ENCODE results near the gene CDC20B. TPM values are rescaled to one million over a fixed set of nuclear protein-coding genes. Genes with fewer than 3 reads are reported as not detected.
"Not testable (repeated sequence)": the region's sequence is repeated elsewhere in the genome, so short reads cannot be mapped to it uniquely, and the experiment has no call there.

The CDC20B gene
- total RNA-seq, 1 donor from 2014 or later: 0.34 TPM

- no peak overlapping the region for H3K27ac Mint-ChIP-seq (ENCODE audit: unreplicated experiment)
- H3K4me3 Mint-ChIP-seq (ENCODE audit: unreplicated experiment): no peak overlapping the region
- no peaks in the 10 kb centered on the region for H3K4me1 Mint-ChIP-seq (ENCODE audit: low read depth, unreplicated experiment)
- no peak for DNase-seq
- H3K9me3 Mint-ChIP-seq (ENCODE audit: unreplicated experiment): no peaks in the 10 kb centered on the region
- peaks cover 3% of the 10 kb centered on the region for H3K27me3 Mint-ChIP-seq (ENCODE audit: unreplicated experiment)
- TF ChIP-seq, protein P1, sequence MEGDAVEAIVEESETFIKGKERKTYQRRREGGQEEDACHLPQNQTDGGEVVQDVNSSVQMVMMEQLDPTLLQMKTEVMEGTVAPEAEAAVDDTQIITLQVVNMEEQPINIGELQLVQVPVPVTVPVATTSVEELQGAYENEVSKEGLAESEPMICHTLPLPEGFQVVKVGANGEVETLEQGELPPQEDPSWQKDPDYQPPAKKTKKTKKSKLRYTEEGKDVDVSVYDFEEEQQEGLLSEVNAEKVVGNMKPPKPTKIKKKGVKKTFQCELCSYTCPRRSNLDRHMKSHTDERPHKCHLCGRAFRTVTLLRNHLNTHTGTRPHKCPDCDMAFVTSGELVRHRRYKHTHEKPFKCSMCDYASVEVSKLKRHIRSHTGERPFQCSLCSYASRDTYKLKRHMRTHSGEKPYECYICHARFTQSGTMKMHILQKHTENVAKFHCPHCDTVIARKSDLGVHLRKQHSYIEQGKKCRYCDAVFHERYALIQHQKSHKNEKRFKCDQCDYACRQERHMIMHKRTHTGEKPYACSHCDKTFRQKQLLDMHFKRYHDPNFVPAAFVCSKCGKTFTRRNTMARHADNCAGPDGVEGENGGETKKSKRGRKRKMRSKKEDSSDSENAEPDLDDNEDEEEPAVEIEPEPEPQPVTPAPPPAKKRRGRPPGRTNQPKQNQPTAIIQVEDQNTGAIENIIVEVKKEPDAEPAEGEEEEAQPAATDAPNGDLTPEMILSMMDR (IDR thresholded peaks at IDR 0.05; ENCODE audit: partially characterized antibody, unreplicated experiment): no peak
- H3K36me3 Mint-ChIP-seq (ENCODE audit: unreplicated experiment): no peaks in the 10 kb centered on the region
These were observed 76.8 kb downstream of the CDC20B start for GRCh38 chr5:55096182-55096581.

DNA sequence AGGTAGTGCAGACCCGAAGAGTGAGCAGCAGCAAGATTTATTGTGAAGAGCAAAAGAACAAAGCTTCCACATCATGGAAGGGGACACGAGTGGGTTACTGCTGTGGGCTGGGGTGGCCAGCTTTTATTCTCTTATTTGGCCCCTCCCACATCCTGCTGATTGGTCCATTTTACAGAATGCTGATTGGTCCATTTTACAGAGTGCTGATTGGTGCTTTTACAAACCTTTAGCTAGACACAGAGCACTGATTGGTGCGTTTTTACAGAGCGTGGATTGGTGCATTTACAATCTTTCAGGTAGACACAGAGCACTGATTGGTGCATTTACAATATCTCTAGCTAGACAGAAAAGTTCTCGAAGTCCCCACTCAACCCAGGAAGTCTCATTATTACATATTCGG lies 82.0 kb downstream of the CDC20B start:
- not testable (repeated sequence) for H3K36me3 Mint-ChIP-seq (ENCODE audit: unreplicated experiment); H3K27ac Mint-ChIP-seq (ENCODE audit: unreplicated experiment); H3K9me3 Mint-ChIP-seq (ENCODE audit: unreplicated experiment); H3K27me3 Mint-ChIP-seq (ENCODE audit: unreplicated experiment); DNase-seq; H3K4me3 Mint-ChIP-seq (ENCODE audit: unreplicated experiment); H3K4me1 Mint-ChIP-seq (ENCODE audit: low read depth, unreplicated experiment)

GRCh38 chr5:55089301-55089700 lies 83.7 kb downstream of the CDC20B start:
- not testable (repeated sequence) for H3K27ac Mint-ChIP-seq (ENCODE audit: unreplicated experiment); H3K4me3 Mint-ChIP-seq (ENCODE audit: unreplicated experiment); H3K4me1 Mint-ChIP-seq (ENCODE audit: low read depth, unreplicated experiment); H3K9me3 Mint-ChIP-seq (ENCODE audit: unreplicated experiment); DNase-seq; H3K27me3 Mint-ChIP-seq (ENCODE audit: unreplicated experiment); H3K36me3 Mint-ChIP-seq (ENCODE audit: unreplicated experiment)

DNA sequence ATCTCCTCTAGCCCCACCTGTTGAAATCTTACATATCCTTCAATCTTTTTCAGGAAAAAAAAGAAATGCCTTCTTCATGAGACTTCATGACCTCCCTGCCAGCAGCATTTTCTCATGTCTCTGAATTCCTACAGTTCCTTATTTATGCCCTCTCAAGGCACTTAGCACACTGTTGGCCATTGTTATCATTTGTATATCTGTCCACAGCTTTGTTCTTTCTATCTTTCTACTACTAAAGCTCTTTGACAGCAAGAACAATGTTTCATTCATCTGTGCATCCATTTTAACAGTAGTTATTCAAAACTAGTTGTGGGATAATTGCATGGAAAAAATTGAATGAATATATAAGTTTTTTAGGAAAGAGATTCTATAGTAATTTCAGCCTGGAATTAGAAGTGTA lies 91.4 kb downstream of the CDC20B start:
- H3K27ac Mint-ChIP-seq (ENCODE audit: unreplicated experiment): no peak overlapping the region
- H3K4me3 Mint-ChIP-seq (ENCODE audit: unreplicated experiment): no peak overlapping the region
- TF ChIP-seq, protein P1 (IDR thresholded peaks at IDR 0.05; ENCODE audit: partially characterized antibody, unreplicated experiment): no peak
- no peak for DNase-seq
- no peaks in the 10 kb centered on the region for H3K4me1 Mint-ChIP-seq (ENCODE audit: low read depth, unreplicated experiment)
- no peaks in the 10 kb centered on the region for H3K27me3 Mint-ChIP-seq (ENCODE audit: unreplicated experiment)
- peaks cover 14% of the 10 kb centered on the region for H3K9me3 Mint-ChIP-seq (ENCODE audit: unreplicated experiment)
- peaks cover 14% of the 10 kb centered on the region for H3K36me3 Mint-ChIP-seq (ENCODE audit: unreplicated experiment)

GRCh38 chr5:55073211-55073610 lies 99.8 kb downstream of the CDC20B start:
- Mint-ChIP-seq H3K27ac (ENCODE audit: unreplicated experiment) (no peak overlapping the region), H3K4me1 (ENCODE audit: low read depth, unreplicated experiment) (no peaks in the 10 kb centered on the region), H3K9me3 (ENCODE audit: unreplicated experiment) (no peaks in the 10 kb centered on the region), H3K27me3 (ENCODE audit: unreplicated experiment) (no peaks in the 10 kb centered on the region), H3K4me3 (ENCODE audit: unreplicated experiment) (no peak overlapping the region), H3K36me3 (ENCODE audit: unreplicated experiment) (no peaks in the 10 kb centered on the region)
- no peak for DNase-seq
- TF ChIP-seq, protein P1 (IDR thresholded peaks at IDR 0.05; ENCODE audit: partially characterized antibody, unreplicated experiment): no peak

- H3K4me3 Mint-ChIP-seq (ENCODE audit: unreplicated experiment): no peak overlapping the region
- no peaks in the 10 kb centered on the region for H3K4me1 Mint-ChIP-seq (ENCODE audit: low read depth, unreplicated experiment)
- H3K36me3 Mint-ChIP-seq (ENCODE audit: unreplicated experiment): no peaks in the 10 kb centered on the region
- DNase-seq: no peak
- H3K27me3 Mint-ChIP-seq (ENCODE audit: unreplicated experiment): no peaks in the 10 kb centered on the region
- H3K9me3 Mint-ChIP-seq (ENCODE audit: unreplicated experiment): no peaks in the 10 kb centered on the region
- H3K27ac Mint-ChIP-seq (ENCODE audit: unreplicated experiment): no peak overlapping the region
- TF ChIP-seq, protein P1 (IDR thresholded peaks at IDR 0.05; ENCODE audit: partially characterized antibody, unreplicated experiment): no peak
These were observed 100.3 kb downstream of the CDC20B start for GRCh38 chr5:55072666-55073065.
